K562 (cell line): Measurements from ENCODE around the gene RABIF. TPM values are rescaled to one million over a fixed set of nuclear protein-coding genes. Genes with fewer than 3 reads are reported as not detected.
A peak's percentile ranks its signal among the peaks of the same experiment; 100 is the strongest.

Source experiments
- ATF7 ChIP-seq: fragments of 450-650 bp; IDR thresholded peaks from 2 replicates; pipeline ENCODE4 v1.7.1; 2014; ENCODE audit warnings: mild to moderate bottlenecking, moderate library complexity
- CHD2 ChIP-seq: IDR thresholded peaks from 2 replicates; pipeline ENCODE4 v1.6.1; 2011; ENCODE audit warnings: low read depth, low read length
- CREM ChIP-seq: IDR thresholded peaks from 2 replicates; pipeline ENCODE4 v1.6.1; 2014; ENCODE audit warnings: antibody characterized with exemption, low read depth
- E2F4 ChIP-seq: sonication (generic); formaldehyde crosslinking; IDR thresholded peaks from 2 replicates; pipeline ENCODE4 v1.8.0; 2022; ENCODE audit warnings: mild to moderate bottlenecking, low read depth, missing genetic modification reagents
- HDAC1 ChIP-seq, 2 experiments: fragments of 450-650 bp; IDR thresholded peaks; 2 replicates each; pipeline ENCODE4 v1.6.1; 2016 to 2017; ENCODE audit warnings: inconsistent platforms in 1 of 2, mild to moderate bottlenecking in 1 of 2, moderate library complexity in 1 of 2
- HEY1 ChIP-seq: fragments of 250-450 bp; sonication (Bioruptor Pico); IDR thresholded peaks from 2 replicates; pipeline ENCODE4 v1.5.0; 2020; ENCODE audit warnings: mild to moderate bottlenecking, moderate library complexity, borderline replicate concordance
- HMGN3 ChIP-seq: IDR thresholded peaks from 2 replicates; pipeline ENCODE4 v1.6.1; 2011; ENCODE audit warnings: borderline replicate concordance, low read depth, mild to moderate bottlenecking, mixed read lengths, low read length; ENCODE audit not compliant: insufficient read length; ENCODE audit errors: extremely low read depth
- MAZ ChIP-seq, 2 experiments: fragments of 450-650 bp in 1 of 2; sonication (generic) in 1 of 2; formaldehyde crosslinking; IDR thresholded peaks in 1 of 2; conservative IDR thresholded peaks in 1 of 2; 2 replicates each; pipeline versions ENCODE4 v1.4.0 to v1.5.0; 2020; ENCODE audit warnings: mild to moderate bottlenecking in 1 of 2, missing genetic modification reagents in 1 of 2
- PCBP2 ChIP-seq: fragments of 200-400 bp; formaldehyde crosslinking; IDR thresholded peaks from 2 replicates; pipeline ENCODE4 v1.6.1; 2018; ENCODE audit warnings: low read length, low read depth, mild to moderate bottlenecking, moderate library complexity; ENCODE audit not compliant: poor library complexity, severe bottlenecking
- PPARD ChIP-seq: fragments of 250-450 bp; sonication (Bioruptor Pico); IDR thresholded peaks from 2 replicates; pipeline ENCODE4 v1.8.0; 2022; ENCODE audit warnings: inconsistent platforms, mild to moderate bottlenecking, moderate library complexity
- PRMT5 ChIP-seq: sonication (generic); formaldehyde crosslinking; IDR thresholded peaks from 2 replicates; pipeline ENCODE4 v1.5.0; 2020; ENCODE audit warnings: missing genetic modification reagents
- SAP30 ChIP-seq: fragments of 200-600 bp; sonication (generic); IDR thresholded peaks from 2 replicates; pipeline ENCODE4 v1.6.1; 2012; ENCODE audit warnings: borderline replicate concordance, low read depth, mild to moderate bottlenecking, moderate library complexity, low read length, control low read depth, inconsistent platforms; ENCODE audit not compliant: insufficient read depth, poor library complexity, severe bottlenecking
- TAF1 ChIP-seq: IDR thresholded peaks from 2 replicates; pipeline ENCODE4 v1.6.1; 2011; ENCODE audit warnings: mild to moderate bottlenecking, low read length, moderate library complexity; ENCODE audit not compliant: insufficient read depth, control insufficient read depth, severe bottlenecking; ENCODE audit errors: extremely low read depth
- TFAM ChIP-seq: fragments of 250-450 bp; sonication (Bioruptor Pico); conservative IDR thresholded peaks from 2 replicates; pipeline ENCODE4 v1.5.0; 2021; ENCODE audit warnings: mild to moderate bottlenecking, moderate library complexity
- TFAP4 ChIP-seq: sonication (generic); formaldehyde crosslinking; IDR thresholded peaks from 2 replicates; pipeline ENCODE4 v1.8.0; 2022; ENCODE audit warnings: missing genetic modification reagents, mild to moderate bottlenecking, moderate library complexity, borderline replicate concordance
- XRCC3 ChIP-seq: fragments of 450-650 bp; IDR thresholded peaks from 2 replicates; pipeline ENCODE4 v1.6.1; 2017; ENCODE audit warnings: mild to moderate bottlenecking, moderate library complexity
- ZBTB2 ChIP-seq: fragments of 450-650 bp; IDR thresholded peaks from 2 replicates; pipeline ENCODE4 v1.6.1; 2016; ENCODE audit warnings: antibody characterized with exemption
- ZBTB7A ChIP-seq: IDR thresholded peaks from 2 replicates; pipeline ENCODE4 v1.6.1; 2011; ENCODE audit warnings: low read depth, mild to moderate bottlenecking, low read length, moderate library complexity, borderline replicate concordance; ENCODE audit not compliant: control insufficient read depth
- ZKSCAN1 ChIP-seq: fragments of 150-350 bp; IDR thresholded peaks from 2 replicates; pipeline ENCODE4 v1.6.1; 2016; ENCODE audit warnings: low read depth, low read length
- ZNF224 ChIP-seq: sonication (generic); formaldehyde crosslinking; IDR thresholded peaks from 2 replicates; pipeline ENCODE4 v1.8.0; 2022; ENCODE audit warnings: mild to moderate bottlenecking, missing genetic modification reagents
- ZNF639 ChIP-seq, 2 experiments: fragments of 200-800 bp in 1 of 2; sonication (Bioruptor generic) in 1 of 2; sonication (generic) in 1 of 2; formaldehyde crosslinking in 1 of 2; IDR thresholded peaks in 1 of 2; conservative IDR thresholded peaks in 1 of 2; 2 replicates each; pipeline versions ENCODE4 v1.5.0 to v1.6.1; 2016 to 2020; ENCODE audit warnings: missing compliant biosample characterization in 1 of 2, missing genetic modification characterization in 1 of 2, missing genetic modification reagents in 1 of 2
- polyA plus RNA-seq, 8 experiments: library from polyadenylated mRNA; depleted of rRNA in 4 of 8; stranded (reverse) in 5 of 8; unstranded in 3 of 8; fragments of >200 nt; fragmentation: Nextera tagmentation in 2 of 8; fragmentation: Illumina TruSeq in 1 of 8; extraction: Ambion mirVana in 2 of 8; extraction: Trizol in 1 of 8; gene quantifications; 2 replicates each; pipeline versions ENCODE4 v1.2.1 to v1.2.3, GENCODE V29; 2011 to 2014; ENCODE audit warnings: inconsistent platforms in 1 of 8, missing spikeins in 1 of 8
- total RNA-seq, 7 experiments: library from RNA; depleted of rRNA in 6 of 7; stranded (reverse); fragments of >200 nt in 6 of 7; fragmentation: Illumina TruSeq in 2 of 7; extraction: Trizol in 2 of 7; gene quantifications; 2 replicates each; pipeline versions ENCODE4 v1.2.1 to v1.2.3, GENCODE V29; 2011 to 2021; ENCODE audit warnings: low replicate concordance in 1 of 7

Gene RABIF
- total and polyA plus RNA-seq, 9 of the 15 experiments (the other 6 are each of a cell fraction or from before 2014, with no cell fraction given), result 7.4 to 20.1 (median 11.0) TPM

- TF ChIP-seq ZBTB2, result peak; percentile 99
- no peak; the same call in 1 of the 2 replicates for TF ChIP-seq ZKSCAN1
- TF ChIP-seq PCBP2, result no peak
- peak; percentile 89 for TF ChIP-seq ATF7
- TF ChIP-seq CREM, result peak; percentile 47; the same call in 1 of the 2 replicates
- no peak for TF ChIP-seq PRMT5 (CRISPR knock-in tag)
- 0 out of 2 replicates have a peak, but pooled peaks have one; percentile 2 for TF ChIP-seq CHD2
- peak in 1 of 2 experiments; percentile 84; a peak in 2 of 4 replicates for TF ChIP-seq HDAC1 (IDR thresholded peaks at IDR 0.05)
- no peak for TF ChIP-seq PPARD (CRISPR knock-in tag)
- peak; percentile 73 for TF ChIP-seq TAF1
- TF ChIP-seq MAZ (CRISPR knock-in tag; conservative IDR thresholded peaks at IDR 0.05 in 1 of 2, IDR thresholded peaks at IDR 0.05 in 1 of 2), result peak; percentile 73 to 81
- no peak for TF ChIP-seq ZNF224
- no peak for TF ChIP-seq XRCC3
- TF ChIP-seq ZNF639 (CRISPR knock-in tag; conservative IDR thresholded peaks at IDR 0.05 in 1 of 2, IDR thresholded peaks at IDR 0.05 in 1 of 2), result peak in 1 of 2 experiments; percentile 64; a peak in 1 of 4 replicates
- peak; percentile 93 for TF ChIP-seq SAP30
- peak; percentile 77; the same call in 1 of the 2 replicates for TF ChIP-seq TFAP4 (CRISPR knock-in tag)
- peak; percentile 70; the same call in 1 of the 2 replicates for TF ChIP-seq ZBTB7A
- TF ChIP-seq HMGN3, result peak; percentile 94
- peak; percentile 76; the same call in 1 of the 2 replicates for TF ChIP-seq E2F4
- TF ChIP-seq TFAM (CRISPR knock-in tag), result no peak
- 0 out of 2 replicates have a peak, but pooled peaks have one; percentile 68 for TF ChIP-seq HEY1 (CRISPR knock-in tag)
Measured at GRCh38 chr1:202888531-202889360, at the start of gene RABIF (continued).
